SHP77 (cell line): ENCODE results near the gene IL12RB2.
"Not testable (repeated sequence)": the region's sequence is repeated elsewhere in the genome, so short reads cannot be mapped to it uniquely, and the experiment has no call there.

Source experiments
- DNase-seq, 2 experiments: peaks; one replicate each; lab custom pipeline; 2025; lab: John Stamatoyannopoulos, UW

IL12RB2 gene

DNA sequence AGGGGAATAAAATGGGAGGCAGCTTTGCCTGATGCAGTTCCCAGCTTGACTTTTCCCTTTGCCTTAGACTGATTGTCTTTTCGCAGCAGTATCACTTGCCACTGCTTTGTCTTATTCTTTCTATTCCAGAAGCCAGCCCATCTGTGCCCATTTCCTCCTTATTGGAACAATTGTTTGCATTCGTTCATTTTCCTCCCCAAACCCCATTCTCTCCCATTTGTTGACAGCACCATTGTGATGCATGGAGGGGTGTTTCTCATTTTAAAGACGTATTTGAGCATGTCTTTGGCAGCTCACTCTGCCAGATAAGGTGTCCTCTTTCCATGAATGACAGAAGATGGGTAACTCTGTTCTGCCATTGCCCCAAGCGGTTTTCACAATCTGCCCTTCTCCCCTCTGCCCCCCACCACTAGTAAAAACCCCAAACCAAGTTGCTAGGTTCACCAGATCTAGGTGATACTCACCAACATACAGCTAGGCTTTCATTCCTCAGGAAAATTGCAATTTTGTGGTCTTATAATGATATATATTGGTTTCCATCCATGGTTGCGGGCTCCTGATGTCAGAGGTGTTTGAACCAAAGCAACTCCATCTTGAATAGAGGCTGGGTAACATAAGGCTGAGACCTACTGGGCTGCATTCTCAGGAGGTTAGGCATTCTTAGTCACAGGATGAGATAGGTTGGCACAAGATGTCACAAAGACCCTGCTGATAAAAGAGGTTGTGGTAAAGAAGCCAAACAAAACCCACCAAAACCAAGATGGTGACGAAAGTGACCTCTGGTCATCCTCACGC, 91.7 kb downstream of the IL12RB2 start:
- no peak for DNase-seq

DNA sequence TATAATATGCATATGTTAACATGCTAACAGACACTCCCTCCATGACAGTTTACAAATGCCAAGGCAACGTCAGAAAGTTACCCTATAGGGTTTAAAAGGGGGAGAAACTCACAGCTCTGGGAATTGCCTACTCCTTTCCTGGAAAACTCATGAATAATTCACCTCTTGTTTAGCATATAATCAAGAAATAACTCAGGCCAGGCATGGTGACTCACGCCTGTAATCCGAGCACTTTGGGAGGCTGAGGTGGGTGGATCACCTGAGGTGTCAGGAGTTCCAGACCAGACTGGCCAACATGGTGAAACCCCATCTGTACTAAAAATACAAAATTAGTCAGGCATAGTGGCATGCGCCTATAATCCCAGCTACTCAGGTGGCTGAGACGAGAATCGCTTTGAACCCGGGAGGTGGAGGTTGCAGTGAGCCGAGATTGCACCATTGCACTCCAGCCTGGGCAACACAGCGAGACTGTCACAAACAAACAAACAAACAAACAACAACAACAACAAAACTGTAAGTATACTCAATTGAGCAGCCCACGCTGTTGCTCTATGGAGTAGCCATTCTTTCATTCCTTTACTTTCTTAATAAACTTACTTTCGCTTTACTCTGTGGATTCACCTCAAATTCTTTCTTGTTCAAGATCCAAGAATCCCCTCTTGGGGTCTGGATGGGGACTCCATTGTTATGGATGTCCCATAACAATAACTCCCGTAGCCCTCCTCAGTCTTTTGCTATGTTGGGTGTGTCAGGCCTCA, 92.5 kb downstream of the IL12RB2 start:
- not testable (repeated sequence) for DNase-seq

- DNase-seq, result no peak
Observed at GRCh38 chr1:67401443-67401842, 93.8 kb downstream of the IL12RB2 start.

DNA sequence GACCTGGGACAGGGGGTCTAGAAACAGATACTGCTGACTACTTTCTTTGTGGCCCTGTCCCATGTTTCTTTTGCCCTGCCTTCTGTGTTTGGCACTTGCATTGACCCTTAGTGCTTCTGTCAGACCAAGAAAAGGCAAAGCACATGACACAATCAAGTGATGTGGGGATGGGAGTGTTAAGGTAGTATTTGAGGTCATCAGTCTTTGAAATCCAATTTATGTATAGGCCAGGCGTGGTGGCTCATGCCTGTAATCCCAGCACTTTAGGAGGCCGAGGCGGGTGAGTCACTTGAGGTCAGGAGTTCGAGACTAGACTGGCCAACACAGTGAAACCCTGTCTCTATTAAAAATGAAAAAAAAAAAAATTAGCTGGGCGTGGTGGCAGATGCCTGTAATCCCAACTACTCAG, 96.5 kb downstream of the IL12RB2 start:
- no peak for DNase-seq

GRCh38 chr1:67405473-67406245, 98.0 kb downstream of the IL12RB2 start:
- no peak for DNase-seq

- no peak for DNase-seq
Observed at GRCh38 chr1:67407498-67407897, 99.8 kb downstream of the IL12RB2 start.

- DNase-seq, result no peak
Observed at GRCh38 chr1:67408148-67408547, 100.5 kb downstream of the IL12RB2 start.

GRCh38 chr1:67413101-67413500, 105.4 kb downstream of the IL12RB2 start:
- DNase-seq, result not testable (repeated sequence)

DNA sequence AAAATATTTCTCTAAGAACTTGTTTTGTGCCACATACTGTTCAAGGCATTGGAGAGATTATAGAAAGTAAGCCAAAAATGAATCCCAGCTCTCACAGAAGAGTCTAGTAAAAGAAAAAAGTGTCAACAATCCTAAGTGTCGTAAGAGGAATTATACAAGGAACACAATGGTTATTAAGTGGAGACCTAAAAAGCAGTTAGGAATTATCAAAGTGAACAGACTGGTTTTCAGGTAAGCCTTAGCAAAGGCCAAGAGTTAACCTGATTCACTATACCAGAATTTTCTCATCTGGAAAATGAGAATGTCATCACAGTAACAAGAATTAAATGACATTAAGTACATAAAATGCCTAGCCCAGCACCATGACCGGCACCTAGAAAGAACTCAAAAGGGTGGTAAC, 106.9 kb downstream of the IL12RB2 start:
- no peak for DNase-seq

- no peak for DNase-seq
Observed at GRCh38 chr1:67415041-67415440, 107.4 kb downstream of the IL12RB2 start.

DNA sequence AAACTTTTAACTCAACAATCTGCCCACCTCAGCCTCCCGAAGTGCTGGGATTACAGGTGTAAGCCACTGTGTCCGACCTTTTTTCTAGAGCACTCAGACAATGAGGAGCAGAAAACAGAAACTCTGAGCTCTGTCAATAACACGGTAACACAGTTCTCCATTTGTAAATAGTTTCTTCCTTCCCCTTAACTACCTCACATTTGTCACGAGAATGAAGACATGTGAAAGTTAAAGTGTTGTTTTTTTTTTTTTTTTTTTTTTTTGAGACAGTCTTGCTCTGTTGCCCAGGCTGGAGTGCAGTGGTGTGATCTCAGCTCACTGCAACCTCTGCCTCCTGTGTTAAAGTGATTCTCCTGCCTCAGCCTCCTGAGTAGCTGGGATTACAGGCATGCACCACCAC, 110.1 kb downstream of the IL12RB2 start:
- DNase-seq, result not testable (repeated sequence)

GRCh38 chr1:67418839-67419586, 111.3 kb downstream of the IL12RB2 start:
- DNase-seq, result no peak

DNA sequence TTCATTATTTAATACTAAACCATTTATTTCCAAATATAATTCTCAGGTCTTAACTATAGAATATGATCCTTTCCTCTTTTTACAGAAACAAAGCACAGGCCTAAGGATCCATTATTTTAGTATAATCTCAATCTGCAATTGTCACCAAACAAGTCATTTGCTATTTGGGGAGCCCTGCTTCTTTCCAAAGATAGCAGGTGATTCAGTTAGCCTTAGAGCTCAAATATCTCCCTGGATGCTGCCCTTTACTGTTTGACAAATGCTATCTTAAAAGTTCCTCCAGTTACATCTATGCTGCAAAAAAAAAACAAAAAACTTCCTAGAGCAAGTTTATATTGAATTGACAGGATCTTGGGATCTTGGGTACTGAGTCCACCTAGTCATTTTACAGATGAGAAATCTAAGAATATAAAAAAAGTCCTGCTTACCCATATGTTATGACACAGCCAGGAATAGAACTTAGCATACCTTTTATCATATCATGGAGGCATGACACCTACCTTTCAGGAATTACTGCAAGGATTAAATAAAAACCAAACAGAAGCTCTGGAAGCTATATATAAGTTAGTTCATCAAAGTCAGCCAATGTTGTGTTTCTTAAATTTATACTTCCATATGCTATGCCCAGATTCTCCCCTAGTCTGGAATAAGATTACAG, 113.3 kb downstream of the IL12RB2 start:
- no peak for DNase-seq

DNA sequence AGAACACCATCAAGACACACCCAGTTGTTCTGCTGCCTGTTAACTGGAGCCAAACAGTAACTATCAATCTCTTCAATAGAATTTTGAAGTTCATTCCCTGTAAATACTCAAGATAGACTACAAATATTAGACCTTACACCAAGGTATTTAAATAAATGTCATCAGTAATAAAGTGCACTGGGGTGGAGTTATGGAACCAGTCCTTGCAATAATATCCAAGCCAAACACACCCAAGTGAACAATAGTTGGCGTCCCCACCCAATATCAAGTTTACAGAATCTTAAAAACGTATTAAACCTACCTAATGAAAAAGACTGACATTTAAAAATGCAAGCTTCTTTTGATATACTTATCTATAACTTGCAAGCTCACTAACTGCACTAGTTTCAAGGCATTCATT, 119.8 kb downstream of the IL12RB2 start:
- DNase-seq, result no peak

GRCh38 chr1:67427947-67428346, 120.3 kb downstream of the IL12RB2 start:
- DNase-seq, result no peak

DNA sequence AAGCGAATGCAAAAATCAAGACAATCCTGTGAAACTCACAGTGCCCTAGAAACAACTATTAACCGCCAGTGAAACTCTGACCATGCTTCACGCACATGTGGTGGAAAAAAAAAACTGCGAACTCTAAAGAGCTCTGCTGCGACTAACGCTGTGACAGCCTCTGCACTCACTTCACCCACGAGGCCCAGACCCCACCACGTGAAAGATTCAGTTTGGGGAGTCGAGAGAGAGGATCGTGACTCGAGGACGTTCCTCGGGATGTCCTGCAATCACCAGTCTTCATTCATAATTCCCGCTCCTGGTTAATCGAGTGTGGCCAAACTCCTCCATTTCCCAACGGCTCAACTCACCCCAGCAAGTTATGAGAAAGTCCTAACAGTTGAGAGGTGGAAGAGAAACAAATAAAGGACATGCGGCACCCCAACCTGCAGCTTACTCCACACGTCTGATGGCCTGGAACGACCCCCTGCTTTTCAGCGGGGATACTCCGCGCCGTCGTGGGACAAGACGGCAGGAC, 121.4 kb downstream of the IL12RB2 start:
- no peak for DNase-seq

GRCh38 chr1:67429528-67430357, 122.1 kb downstream of the IL12RB2 start:
- peak in 1 of 2 experiments; percentile 1 for DNase-seq

GRCh38 chr1:67430358-67431155, 122.9 kb downstream of the IL12RB2 start, which contains the start of gene SERBP1:
TSS of gene SERBP1 (minus strand) at chr1:67430402. CDS start at chr1:67430300, 102 bp downstream.
- peak; percentile 96 to 97 for DNase-seq

DNA sequence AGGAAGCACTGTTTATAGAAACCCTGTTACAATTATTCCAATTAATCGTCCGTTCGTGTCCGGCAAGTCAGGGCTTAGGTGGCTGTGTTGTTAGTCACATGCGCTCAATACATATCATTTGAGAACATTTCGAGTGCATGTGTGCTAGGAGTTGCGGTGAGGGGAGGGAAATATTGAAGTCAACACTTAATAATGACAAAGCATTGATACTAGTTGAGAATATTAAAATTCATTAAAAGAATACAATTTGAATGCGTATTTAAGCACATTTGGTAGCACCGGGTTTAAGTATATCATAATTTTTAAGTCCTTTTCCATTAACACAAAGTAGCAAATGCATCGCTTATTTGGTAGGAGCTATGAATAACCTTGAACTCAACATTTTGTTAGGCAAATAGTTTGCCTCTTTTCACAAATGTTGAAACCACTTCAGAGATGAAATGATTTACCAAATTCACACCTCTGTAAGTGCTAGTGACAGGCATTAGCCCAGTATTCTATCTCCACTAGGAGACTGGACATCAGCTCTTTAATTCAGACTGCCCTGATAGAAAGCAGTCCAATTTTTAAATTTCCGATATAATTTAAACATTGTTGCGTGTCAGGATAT, 123.6 kb downstream of the IL12RB2 start:
- DNase-seq, result no peak
